GM21515 (cell line): Measurements from ENCODE around the gene TNFRSF1A.

ENCODE experiments used
- ATAC-seq: cut with Tn5 transposase; IDR thresholded peaks from one replicate; pipeline ENCODE4 v1.9.1; 2021; ENCODE audit not compliant: unreplicated experiment

Gene TNFRSF1A

DNA sequence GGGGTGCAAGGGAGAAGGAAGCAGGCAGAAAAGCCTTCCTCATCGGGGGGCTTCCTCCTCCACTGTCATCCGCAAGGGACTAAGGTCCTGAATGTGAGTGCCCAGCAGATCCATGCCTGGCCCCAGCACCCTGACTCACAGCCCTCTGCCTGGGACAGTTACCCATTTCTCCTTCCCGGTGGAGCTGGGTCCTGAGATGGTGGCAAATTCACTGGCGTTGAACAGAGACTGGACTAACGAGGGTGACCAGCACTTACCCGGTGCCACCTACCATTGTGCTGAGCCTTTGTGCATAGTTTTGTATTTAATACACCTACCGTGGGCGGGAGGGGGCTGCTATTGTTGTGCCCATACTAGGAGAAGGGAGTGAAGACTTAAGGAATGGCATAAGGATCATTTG is 62.2 kb downstream of the TNFRSF1A start:
- no peak for ATAC-seq

DNA sequence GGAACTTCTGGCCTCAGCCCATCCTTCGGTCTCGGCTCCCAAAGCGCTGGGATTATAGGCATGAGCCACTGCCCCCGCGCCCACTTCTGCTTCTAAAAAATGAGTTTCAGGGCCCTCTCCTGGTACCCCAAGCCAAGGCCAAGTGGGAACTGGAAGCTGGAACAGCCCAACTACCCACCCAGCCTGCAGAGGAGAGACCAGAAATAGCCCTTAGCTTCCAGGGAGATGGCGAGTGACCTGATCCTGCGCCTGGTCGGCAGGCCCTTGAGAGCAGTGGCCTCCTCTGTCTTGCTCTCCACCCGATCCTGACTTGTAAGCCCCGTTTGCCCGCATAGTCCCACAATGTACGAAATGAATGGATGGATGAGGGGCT is 62.6 kb downstream of the TNFRSF1A start:
- ATAC-seq, result no peak
